CD14-positive monocyte (primary cell): Measurements from ENCODE around the gene GSE1. TPM values are rescaled to one million over a fixed set of nuclear protein-coding genes. Genes with fewer than 3 reads are reported as not detected.

Source experiments
- DNase-seq, 3 donors: peaks; one replicate each; pipeline ENCODE4 v3.0.0-alpha.2; 2011 to 2022
- H2AFZ ChIP-seq: 2 replicates; pipeline ENCODE4 v1.6.0; 2012; ENCODE audit warnings: mild to moderate bottlenecking, low read depth, low read length, inconsistent platforms; ENCODE audit not compliant: insufficient read depth, poor library complexity, severe bottlenecking
- H3K27ac ChIP-seq, 2 donors: 1 replicate in 1 of 2; 2 replicates in 1 of 2; pipeline ENCODE4 v1.5.1; 2012 to 2013; ENCODE audit warnings: low read length in 2 of 2, control low read depth in 1 of 2, inconsistent platforms in 1 of 2, low read depth in 1 of 2, mild to moderate bottlenecking in 1 of 2
- H3K27me3 ChIP-seq, 2 donors: one replicate each; pipeline versions ENCODE4 v1.6.0 to v1.6.1; 2011 to 2013; ENCODE audit warnings: low read length in 2 of 2; ENCODE audit not compliant: control insufficient read depth in 2 of 2, insufficient read depth in 2 of 2
- H3K36me3 ChIP-seq, 2 donors: replicated peaks in 1 of 2; 1 replicate in 1 of 2; 2 replicates in 1 of 2; pipeline versions ENCODE4 v1.5.1 to v1.6.1; 2012 to 2013; ENCODE audit warnings: low read length in 2 of 2, control low read depth in 1 of 2, inconsistent platforms in 1 of 2, mild to moderate bottlenecking in 1 of 2; ENCODE audit not compliant: insufficient read depth in 2 of 2, control insufficient read depth in 1 of 2
- H3K4me1 ChIP-seq, 2 donors: 1 replicate in 1 of 2; 2 replicates in 1 of 2; pipeline versions ENCODE4 v1.5.1 to v1.6.1; 2012 to 2013; ENCODE audit warnings: low read length in 2 of 2, control low read depth in 1 of 2, inconsistent platforms in 1 of 2, mild to moderate bottlenecking in 1 of 2, moderate library complexity in 1 of 2; ENCODE audit not compliant: insufficient read depth in 2 of 2, control insufficient read depth in 1 of 2
- H3K4me2 ChIP-seq: replicated peaks from 2 replicates; pipeline ENCODE3; 2012; ENCODE audit warnings: low read length, moderate library complexity, mild to moderate bottlenecking; ENCODE audit not compliant: poor library complexity, severe bottlenecking; ENCODE audit errors: extremely low read depth
- H3K4me3 ChIP-seq, 3 experiments: fragments of 200-600 bp in 1 of 3; sonication (generic) in 1 of 3; replicated peaks in 1 of 3; 1 replicate in 2 of 3; 2 replicates in 1 of 3; pipeline ENCODE4 v1.5.1; 2011 to 2013; ENCODE audit warnings: low read length in 3 of 3, mild to moderate bottlenecking in 3 of 3, control low read depth in 2 of 3, low read depth in 2 of 3, inconsistent platforms in 1 of 3, moderate library complexity in 1 of 3
- H3K79me2 ChIP-seq: 2 replicates; pipeline ENCODE4 v1.6.0; 2012; ENCODE audit warnings: mild to moderate bottlenecking, control low read depth, inconsistent platforms, low read length, moderate library complexity; ENCODE audit not compliant: insufficient read depth
- H3K9ac ChIP-seq: 2 replicates; pipeline ENCODE4 v1.6.0; 2017; ENCODE audit warnings: low read length, mild to moderate bottlenecking; ENCODE audit not compliant: insufficient read depth, poor library complexity, severe bottlenecking
- H3K9me3 ChIP-seq, 2 donors: replicated peaks in 1 of 2; 1 replicate in 1 of 2; 2 replicates in 1 of 2; pipeline versions ENCODE4 v1.5.1 to v1.6.1; 2012 to 2013; ENCODE audit warnings: low read length in 2 of 2, control low read depth in 1 of 2; ENCODE audit not compliant: control insufficient read depth in 1 of 2, insufficient read depth in 1 of 2
- H4K20me1 ChIP-seq: 2 replicates; pipeline ENCODE4 v1.6.0; 2012; ENCODE audit warnings: mild to moderate bottlenecking, low read length, control low read depth, moderate library complexity; ENCODE audit not compliant: insufficient read depth
- H3K27ac Mint-ChIP-seq, 7 donors: one replicate each; pipeline ENCODE4 v1.8.0; 2020; ENCODE audit warnings: mild to moderate bottlenecking in 7 of 7, mixed read lengths in 7 of 7, moderate library complexity in 6 of 7, inconsistent platforms in 2 of 7
- H3K27me3 Mint-ChIP-seq, 3 donors: one replicate each; pipeline ENCODE4 v1.8.0; 2021 to 2022; ENCODE audit warnings: low read depth in 3 of 3, mild to moderate bottlenecking in 3 of 3, mixed read lengths in 3 of 3, moderate library complexity in 3 of 3, inconsistent platforms in 1 of 3
- H3K36me3 Mint-ChIP-seq, 2 donors: one replicate each; pipeline ENCODE4 v1.8.0; 2020; ENCODE audit warnings: mixed read lengths in 2 of 2, inconsistent platforms in 1 of 2, mild to moderate bottlenecking in 1 of 2
- H3K4me1 Mint-ChIP-seq: one replicate; pipeline ENCODE4 v1.8.0; 2020; ENCODE audit warnings: mild to moderate bottlenecking, mixed read lengths
- H3K4me3 Mint-ChIP-seq, 2 donors: one replicate each; pipeline ENCODE4 v1.8.0; 2020; ENCODE audit warnings: mild to moderate bottlenecking in 2 of 2, mixed read lengths in 2 of 2, moderate library complexity in 1 of 2
- H3K9me3 Mint-ChIP-seq, 7 donors: one replicate each; pipeline ENCODE4 v1.8.0; 2020 to 2022; ENCODE audit warnings: mixed read lengths in 7 of 7, mild to moderate bottlenecking in 6 of 7, moderate library complexity in 6 of 7, inconsistent platforms in 2 of 7
- WGBS: methylation state at CpG from one replicate; pipeline ENCODE4 v1.1.5; 2013; ENCODE audit warnings: missing lambda C conversion rate; ENCODE audit not compliant: insufficient coverage; 5-methylcytosine and 5-hydroxymethylcytosine counted together
- intact Hi-C, 2 donors: fragments of 100-400 bp; cut with micrococcal nuclease; formaldehyde crosslinking; loops; one replicate each; pipeline versions ENCODE4 v1.15.0 to v1.15.1; 2023
- polyA plus RNA-seq, 3 donors: library from polyadenylated mRNA; depleted of rRNA in 1 of 3; unstranded in 2 of 3; stranded (reverse) in 1 of 3; fragments of 300-500 nt in 2 of 3; fragments of >200 nt in 1 of 3; fragmentation: Illumina TruSeq in 2 of 3; gene quantifications; 1 replicate in 2 of 3; 2 replicates in 1 of 3; pipeline ENCODE4 v1.2.3, GENCODE V29; 2012 to 2021
- TF ChIP-seq, protein P1 (sequence below): fragments of 200-600 bp; IDR thresholded peaks from one replicate; pipeline ENCODE4 v1.8.0; 2022; ENCODE audit warnings: antibody characterized with exemption, mild to moderate bottlenecking

Gene GSE1
- polyA plus RNA-seq, 3 donors = 0.67 to 38.9 (median 0.86) TPM

DNA sequence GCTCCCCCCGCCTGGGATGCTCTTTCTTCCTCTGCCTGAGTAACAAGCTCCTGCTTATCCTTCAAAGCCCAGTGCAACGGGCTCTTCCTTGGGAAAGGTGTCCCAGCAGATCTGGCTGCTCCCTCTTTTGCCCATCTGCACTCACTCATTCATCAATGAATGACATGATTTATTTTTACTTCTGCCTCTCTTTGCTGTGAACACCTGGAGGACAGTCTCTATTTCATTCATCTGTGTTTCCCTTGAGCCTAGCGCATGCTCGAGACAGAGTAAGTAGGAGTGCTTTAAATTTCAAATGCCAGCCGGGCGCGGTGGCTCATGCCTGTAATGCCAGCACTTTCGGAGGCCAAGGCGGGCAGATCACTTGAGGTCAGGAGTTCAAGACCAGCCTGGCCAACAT is 97.6 kb downstream of the GSE1 start:
- no peak overlapping the region for H3K9ac ChIP-seq
- H3K4me2 ChIP-seq = no peak overlapping the region
- no peak overlapping the region for H3K27ac ChIP-seq
- no peaks in the 10 kb centered on the region for H3K27me3 ChIP-seq
- peaks cover 0 to under 1% of the 10 kb centered on the region in 2 donors for H3K4me1 ChIP-seq
- TF ChIP-seq, protein P1, sequence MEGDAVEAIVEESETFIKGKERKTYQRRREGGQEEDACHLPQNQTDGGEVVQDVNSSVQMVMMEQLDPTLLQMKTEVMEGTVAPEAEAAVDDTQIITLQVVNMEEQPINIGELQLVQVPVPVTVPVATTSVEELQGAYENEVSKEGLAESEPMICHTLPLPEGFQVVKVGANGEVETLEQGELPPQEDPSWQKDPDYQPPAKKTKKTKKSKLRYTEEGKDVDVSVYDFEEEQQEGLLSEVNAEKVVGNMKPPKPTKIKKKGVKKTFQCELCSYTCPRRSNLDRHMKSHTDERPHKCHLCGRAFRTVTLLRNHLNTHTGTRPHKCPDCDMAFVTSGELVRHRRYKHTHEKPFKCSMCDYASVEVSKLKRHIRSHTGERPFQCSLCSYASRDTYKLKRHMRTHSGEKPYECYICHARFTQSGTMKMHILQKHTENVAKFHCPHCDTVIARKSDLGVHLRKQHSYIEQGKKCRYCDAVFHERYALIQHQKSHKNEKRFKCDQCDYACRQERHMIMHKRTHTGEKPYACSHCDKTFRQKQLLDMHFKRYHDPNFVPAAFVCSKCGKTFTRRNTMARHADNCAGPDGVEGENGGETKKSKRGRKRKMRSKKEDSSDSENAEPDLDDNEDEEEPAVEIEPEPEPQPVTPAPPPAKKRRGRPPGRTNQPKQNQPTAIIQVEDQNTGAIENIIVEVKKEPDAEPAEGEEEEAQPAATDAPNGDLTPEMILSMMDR = no peak
- no peaks in the 10 kb centered on the region for H4K20me1 ChIP-seq
- Mint-ChIP-seq H3K9me3 (peaks cover 12 to 19% (median 15%) of the 10 kb centered on the region in 7 donors), H3K4me3 (no peak overlapping the region), H3K4me1 (peaks cover 3% of the 10 kb centered on the region), H3K27ac (peak overlapping the region in 1 of 7 donors; percentile 65), H3K27me3 (peaks cover 0 to 3% (median 1%) of the 10 kb centered on the region in 3 donors), H3K36me3 (peaks cover 31 to 69% of the 10 kb centered on the region in 2 donors)
- no peak overlapping the region for H2AFZ ChIP-seq
- peaks cover 11 to 15% of the 10 kb centered on the region in 2 donors for H3K9me3 ChIP-seq
- H3K4me3 ChIP-seq = no peak overlapping the region
- peaks cover 13 to 58% of the 10 kb centered on the region in 2 donors for H3K36me3 ChIP-seq
- H3K79me2 ChIP-seq = no peaks in the 10 kb centered on the region
- WGBS = 93% methylated on average over 2 of the region's 9 CpGs
- intact Hi-C loops = loop anchor here in 1 of 2 donors (10.0 kb wide), 1 partner anchor 416 kb away; no protein-coding TSS in a partner anchor
- DNase-seq = no peak

DNA sequence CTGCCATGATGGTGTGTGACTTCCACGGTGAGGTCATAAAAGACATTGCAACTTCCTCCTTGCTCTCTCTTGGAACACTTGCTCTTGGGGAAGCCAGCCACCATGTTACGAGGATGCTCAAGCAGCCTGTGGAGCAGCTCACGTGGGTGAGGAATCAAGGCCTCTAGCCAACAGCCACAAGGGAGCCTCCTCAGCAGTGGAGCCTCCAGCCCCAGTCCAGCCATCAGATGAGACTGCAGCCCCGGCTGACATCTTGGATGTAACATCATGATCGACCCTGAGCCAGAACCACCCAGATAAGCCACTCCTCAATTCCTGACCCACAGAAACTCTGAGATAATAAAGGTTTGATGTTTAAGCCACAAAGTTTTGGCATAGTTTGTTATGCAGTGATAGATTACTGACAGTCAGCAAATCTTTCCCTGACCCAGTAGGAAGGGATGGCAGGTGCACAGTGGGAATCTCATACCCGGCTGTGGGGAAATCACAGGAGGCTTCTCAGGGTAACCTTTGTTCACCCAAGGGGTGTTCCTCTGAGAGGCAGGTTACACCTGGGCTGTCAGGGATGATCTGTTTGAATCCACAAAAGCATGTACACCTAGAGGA is 99.0 kb downstream of the GSE1 start:
- no peak for DNase-seq
- TF ChIP-seq, protein P1 = no peak
- no peak overlapping the region for H3K9ac ChIP-seq
- H3K9me3 ChIP-seq = peaks cover 11 to 15% of the 10 kb centered on the region in 2 donors
- no peak overlapping the region for H3K27ac ChIP-seq
- H3K27me3 ChIP-seq = no peaks in the 10 kb centered on the region
- H2AFZ ChIP-seq = no peak overlapping the region
- Mint-ChIP-seq H3K4me3 (no peak overlapping the region), H3K4me1 (peaks cover 10% of the 10 kb centered on the region), H3K27ac (no peak overlapping the region), H3K27me3 (peaks cover 0 to 12% (median 7%) of the 10 kb centered on the region in 3 donors), H3K9me3 (peaks cover 12 to 19% (median 15%) of the 10 kb centered on the region in 7 donors), H3K36me3 (peaks cover 26 to 58% of the 10 kb centered on the region in 2 donors)
- H3K4me1 ChIP-seq = peaks cover 7 to 14% of the 10 kb centered on the region in 2 donors
- peaks cover 13 to 52% of the 10 kb centered on the region in 2 donors for H3K36me3 ChIP-seq
- WGBS = 97% methylated on average over 3 of the region's 6 CpGs
- no peak overlapping the region for H3K4me3 ChIP-seq
- H4K20me1 ChIP-seq = peaks cover 2% of the 10 kb centered on the region
- no peaks in the 10 kb centered on the region for H3K79me2 ChIP-seq
- H3K4me2 ChIP-seq = no peak overlapping the region
- intact Hi-C loops = loop anchor here in 1 of 2 donors (10.0 kb wide), 1 partner anchor 417 kb away; no protein-coding TSS in a partner anchor
